Liver (tissue), 9 donors: ENCODE data around the gene CHCHD2. TPM values are rescaled to one million over a fixed set of nuclear protein-coding genes. Genes with fewer than 3 reads are reported as not detected.
"Not testable (repeated sequence)": the region's sequence is repeated elsewhere in the genome, so short reads cannot be mapped to it uniquely, and the experiment has no call there.

Experiments used
- DNase-seq: peaks from one replicate; pipeline ENCODE4 v3.0.0-alpha.2; 2017; ENCODE audit warnings: low spot score
- H3K27ac ChIP-seq, 2 donors: one replicate each; pipeline ENCODE4 v1.7.0; 2013; ENCODE audit warnings: inconsistent platforms in 2 of 2, low read length in 2 of 2, control low read depth in 1 of 2, low read depth in 1 of 2, mild to moderate bottlenecking in 1 of 2
- H3K27me3 ChIP-seq, 4 donors: one replicate each; pipeline versions ENCODE4 v1.6.1 to v1.7.0; 2013; ENCODE audit warnings: low read length in 3 of 4, inconsistent platforms in 1 of 4, mild to moderate bottlenecking in 1 of 4, moderate library complexity in 1 of 4; ENCODE audit not compliant: control insufficient read depth in 4 of 4, insufficient read depth in 4 of 4
- H3K36me3 ChIP-seq, 4 donors: one replicate each; pipeline versions ENCODE4 v1.6.1 to v1.7.0; 2013; ENCODE audit warnings: low read length in 3 of 4, mild to moderate bottlenecking in 3 of 4, low read depth in 1 of 4, moderate library complexity in 1 of 4; ENCODE audit not compliant: control insufficient read depth in 4 of 4, insufficient read depth in 3 of 4
- H3K4me1 ChIP-seq, 4 donors: one replicate each; pipeline versions ENCODE4 v1.6.1 to v1.7.0; 2013; ENCODE audit warnings: low read length in 3 of 4, mild to moderate bottlenecking in 3 of 4, moderate library complexity in 1 of 4; ENCODE audit not compliant: control insufficient read depth in 4 of 4, insufficient read depth in 4 of 4
- H3K4me3 ChIP-seq, 3 donors: one replicate each; pipeline versions ENCODE4 v1.6.1 to v1.7.0; 2013; ENCODE audit warnings: low read length in 3 of 3, control low read depth in 1 of 3, low read depth in 1 of 3, mild to moderate bottlenecking in 1 of 3
- H3K9ac ChIP-seq, 2 donors: one replicate each; pipeline ENCODE4 v1.7.0; 2013; ENCODE audit warnings: low read length in 2 of 2, mild to moderate bottlenecking in 2 of 2, moderate library complexity in 2 of 2, control low read depth in 1 of 2, low read depth in 1 of 2
- H3K9me3 ChIP-seq, 4 donors: one replicate each; pipeline versions ENCODE4 v1.6.1 to v1.7.0; 2013; ENCODE audit warnings: low read length in 3 of 4; ENCODE audit not compliant: control insufficient read depth in 4 of 4
- FOXA1 ChIP-seq: IDR thresholded peaks from 2 replicates; pipeline ENCODE4 v1.6.1; 2016; ENCODE audit warnings: antibody characterized with exemption
- FOXA2 ChIP-seq: IDR thresholded peaks from 2 replicates; pipeline ENCODE4 v1.6.1; 2016; ENCODE audit warnings: antibody characterized with exemption
- GABPA ChIP-seq, 2 donors: IDR thresholded peaks in 1 of 2; conservative IDR thresholded peaks in 1 of 2; 2 replicates each; pipeline ENCODE4 v1.6.1; 2016; ENCODE audit warnings: antibody characterized with exemption in 2 of 2, mild to moderate bottlenecking in 1 of 2, moderate library complexity in 1 of 2
- HNF4A ChIP-seq, 2 donors: conservative IDR thresholded peaks; 2 replicates each; pipeline ENCODE4 v1.6.1; 2016; ENCODE audit warnings: antibody characterized with exemption in 2 of 2, mild to moderate bottlenecking in 2 of 2
- HNF4G ChIP-seq: IDR thresholded peaks from 2 replicates; pipeline ENCODE4 v1.6.1; 2016; ENCODE audit warnings: antibody characterized with exemption
- JUND ChIP-seq, 2 donors: IDR thresholded peaks; 2 replicates each; pipeline ENCODE4 v1.6.1; 2016; ENCODE audit warnings: antibody characterized with exemption in 2 of 2
- NR2F2 ChIP-seq: IDR thresholded peaks from 2 replicates; pipeline ENCODE4 v1.6.1; 2016; ENCODE audit warnings: antibody characterized with exemption
- REST ChIP-seq: IDR thresholded peaks from 2 replicates; pipeline ENCODE4 v1.6.1; 2016; ENCODE audit warnings: antibody characterized with exemption, mild to moderate bottlenecking
- RXRA ChIP-seq, 2 donors: IDR thresholded peaks; 2 replicates each; pipeline ENCODE4 v1.6.1; 2017 to 2018; ENCODE audit warnings: antibody characterized with exemption in 2 of 2, mild to moderate bottlenecking in 1 of 2
- SP1 ChIP-seq: IDR thresholded peaks from 2 replicates; pipeline ENCODE4 v1.6.1; 2018; ENCODE audit warnings: antibody characterized with exemption, mild to moderate bottlenecking
- TAF1 ChIP-seq: conservative IDR thresholded peaks from 2 replicates; pipeline ENCODE4 v1.6.1; 2016; ENCODE audit warnings: antibody characterized with exemption, mild to moderate bottlenecking
- WGBS: extraction: QIAGEN DNeasy Blood & Tissue Kit; methylation state at CpG from one replicate; pipeline ENCODE4 v1.1.7; 2013; 5-methylcytosine and 5-hydroxymethylcytosine counted together
- polyA plus RNA-seq, 2 donors: library from polyadenylated mRNA; stranded (reverse) in 1 of 2; unstranded in 1 of 2; fragments of 200-250 nt in 1 of 2; fragments of >200 nt in 1 of 2; fragmentation: Nextera tagmentation in 1 of 2; extraction: Ambion mirVana in 1 of 2; gene quantifications; one replicate each; pipeline versions ENCODE4 v1.2.1 to v1.2.3, GENCODE V29; 2013 to 2015
- total RNA-seq, 2 donors: library from RNA; depleted of rRNA; stranded (reverse); fragments of >200 nt; gene quantifications; one replicate each; pipeline ENCODE4 v1.2.3, GENCODE V29; 2014
- TF ChIP-seq, protein P1 (sequence below): IDR thresholded peaks from 2 replicates; pipeline ENCODE4 v1.6.1; 2016; ENCODE audit warnings: antibody characterized with exemption
- TF ChIP-seq, protein P2 (sequence below): fragments of 150-350 bp; IDR thresholded peaks from 2 replicates; pipeline ENCODE4 v1.5.1; 2017; ENCODE audit warnings: improper control_type of control experiment, low read depth, low read length; ENCODE audit not compliant: missing input control
- TF ChIP-seq, protein P3 (sequence below): IDR thresholded peaks from 2 replicates; pipeline ENCODE4 v1.6.1; 2016; ENCODE audit warnings: antibody characterized with exemption
- donor health status: healthy.
- donor health status: healthy.
- donor health status: healthy.
- donor health status: healthy.
- donor health status: healthy.

CHCHD2 gene
- total and polyA plus RNA-seq, 4 donors, result 169 to 356 (median 252) TPM

GRCh38 chr7:56131062-56131461, 24.8 kb upstream of the CHCHD2 start:
- H3K9ac ChIP-seq, H3K9me3 ChIP-seq, H3K36me3 ChIP-seq, H3K4me3 ChIP-seq, DNase-seq, H3K27me3 ChIP-seq, H3K4me1 ChIP-seq: not testable (repeated sequence)
- TF ChIP-seq SP1, result peak; percentile 18
- TF ChIP-seq RXRA (IDR thresholded peaks at IDR 0.05), result peak; percentile 47 to 68
- peak; percentile 67 for TF ChIP-seq NR2F2
- peak in 1 of 2 donors; percentile 40 for TF ChIP-seq HNF4A (conservative IDR thresholded peaks at IDR 0.05)
- WGBS, result 31% methylated on average over 2 of the region's 2 CpGs
- H3K27ac ChIP-seq, result peak overlapping the region; percentile 8 to 18

GRCh38 chr7:56127241-56127975, 21.1 kb upstream of the CHCHD2 start:
- Histone ChIP-seq H3K27me3 (no peaks in the 10 kb centered on the region), H3K4me3 (no peak overlapping the region), H3K9ac (no peak overlapping the region), H3K4me1 (peaks cover 0 to 6% (median under 1%) of the 10 kb centered on the region in 4 donors), H3K9me3 (no peaks in the 10 kb centered on the region), H3K36me3 (no peaks in the 10 kb centered on the region), H3K27ac (no peak overlapping the region)
- WGBS, result 84% methylated on average over 7 of the region's 7 CpGs
- no peak for TF ChIP-seq GABPA (IDR thresholded peaks at IDR 0.05 in 1 of 2, conservative IDR thresholded peaks at IDR 0.05 in 1 of 2)
- no peak for TF ChIP-seq FOXA2
- no peak for TF ChIP-seq FOXA1
- TF ChIP-seq TAF1, result no peak
- TF ChIP-seq REST, result no peak
- TF ChIP-seq, protein P1, sequence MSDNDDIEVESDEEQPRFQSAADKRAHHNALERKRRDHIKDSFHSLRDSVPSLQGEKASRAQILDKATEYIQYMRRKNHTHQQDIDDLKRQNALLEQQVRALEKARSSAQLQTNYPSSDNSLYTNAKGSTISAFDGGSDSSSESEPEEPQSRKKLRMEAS, result no peak
- TF ChIP-seq NR2F2, result no peak
- TF ChIP-seq RXRA (IDR thresholded peaks at IDR 0.05), result no peak
- TF ChIP-seq HNF4A (conservative IDR thresholded peaks at IDR 0.05), result no peak
- no peak for DNase-seq

DNA sequence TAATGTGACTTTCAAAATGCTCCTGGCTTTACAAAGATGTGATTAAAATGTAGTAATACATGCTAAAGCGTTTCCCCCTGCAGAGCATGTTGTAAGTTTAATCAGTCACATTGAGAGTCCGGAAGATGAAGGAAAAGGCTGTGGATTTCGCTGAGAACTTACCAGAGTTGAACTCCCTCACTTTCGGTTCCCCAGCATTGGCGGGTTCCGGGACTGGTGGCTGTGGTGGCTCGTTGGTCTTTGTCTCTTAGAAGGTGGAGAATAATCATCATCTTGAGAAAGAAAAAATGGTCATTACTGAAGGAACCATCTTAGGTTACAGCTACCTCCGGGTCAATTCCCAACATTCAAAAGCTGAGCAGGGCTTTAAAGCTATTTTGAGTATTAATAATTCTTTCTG, 19.6 kb upstream of the CHCHD2 start:
- Histone ChIP-seq H3K36me3 (no peaks in the 10 kb centered on the region), H3K9me3 (no peaks in the 10 kb centered on the region), H3K9ac (no peak overlapping the region), H3K4me1 (peaks cover 0 to 4% (median under 1%) of the 10 kb centered on the region in 4 donors), H3K27me3 (no peaks in the 10 kb centered on the region), H3K27ac (no peak overlapping the region), H3K4me3 (no peak overlapping the region)
- WGBS, result 84% methylated on average over 8 of the region's 8 CpGs
- no peak for DNase-seq
- TF ChIP-seq FOXA2, result no peak
- TF ChIP-seq JUND (IDR thresholded peaks at IDR 0.05), result no peak
- TF ChIP-seq RXRA (IDR thresholded peaks at IDR 0.05), result no peak
- TF ChIP-seq FOXA1, result no peak
- TF ChIP-seq HNF4G, result no peak
- TF ChIP-seq, protein P2, sequence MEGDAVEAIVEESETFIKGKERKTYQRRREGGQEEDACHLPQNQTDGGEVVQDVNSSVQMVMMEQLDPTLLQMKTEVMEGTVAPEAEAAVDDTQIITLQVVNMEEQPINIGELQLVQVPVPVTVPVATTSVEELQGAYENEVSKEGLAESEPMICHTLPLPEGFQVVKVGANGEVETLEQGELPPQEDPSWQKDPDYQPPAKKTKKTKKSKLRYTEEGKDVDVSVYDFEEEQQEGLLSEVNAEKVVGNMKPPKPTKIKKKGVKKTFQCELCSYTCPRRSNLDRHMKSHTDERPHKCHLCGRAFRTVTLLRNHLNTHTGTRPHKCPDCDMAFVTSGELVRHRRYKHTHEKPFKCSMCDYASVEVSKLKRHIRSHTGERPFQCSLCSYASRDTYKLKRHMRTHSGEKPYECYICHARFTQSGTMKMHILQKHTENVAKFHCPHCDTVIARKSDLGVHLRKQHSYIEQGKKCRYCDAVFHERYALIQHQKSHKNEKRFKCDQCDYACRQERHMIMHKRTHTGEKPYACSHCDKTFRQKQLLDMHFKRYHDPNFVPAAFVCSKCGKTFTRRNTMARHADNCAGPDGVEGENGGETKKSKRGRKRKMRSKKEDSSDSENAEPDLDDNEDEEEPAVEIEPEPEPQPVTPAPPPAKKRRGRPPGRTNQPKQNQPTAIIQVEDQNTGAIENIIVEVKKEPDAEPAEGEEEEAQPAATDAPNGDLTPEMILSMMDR, result no peak
- TF ChIP-seq, protein P1, result no peak
- TF ChIP-seq, protein P3, sequence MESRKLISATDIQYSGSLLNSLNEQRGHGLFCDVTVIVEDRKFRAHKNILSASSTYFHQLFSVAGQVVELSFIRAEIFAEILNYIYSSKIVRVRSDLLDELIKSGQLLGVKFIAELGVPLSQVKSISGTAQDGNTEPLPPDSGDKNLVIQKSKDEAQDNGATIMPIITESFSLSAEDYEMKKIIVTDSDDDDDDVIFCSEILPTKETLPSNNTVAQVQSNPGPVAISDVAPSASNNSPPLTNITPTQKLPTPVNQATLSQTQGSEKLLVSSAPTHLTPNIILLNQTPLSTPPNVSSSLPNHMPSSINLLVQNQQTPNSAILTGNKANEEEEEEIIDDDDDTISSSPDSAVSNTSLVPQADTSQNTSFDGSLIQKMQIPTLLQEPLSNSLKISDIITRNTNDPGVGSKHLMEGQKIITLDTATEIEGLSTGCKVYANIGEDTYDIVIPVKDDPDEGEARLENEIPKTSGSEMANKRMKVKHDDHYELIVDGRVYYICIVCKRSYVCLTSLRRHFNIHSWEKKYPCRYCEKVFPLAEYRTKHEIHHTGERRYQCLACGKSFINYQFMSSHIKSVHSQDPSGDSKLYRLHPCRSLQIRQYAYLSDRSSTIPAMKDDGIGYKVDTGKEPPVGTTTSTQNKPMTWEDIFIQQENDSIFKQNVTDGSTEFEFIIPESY, result no peak
- TF ChIP-seq REST, result no peak
- no peak for TF ChIP-seq SP1
- no peak for TF ChIP-seq NR2F2
